GM19193 (cell line): ENCODE results near the gene VRK2.

Experiments used
- POLR2A ChIP-seq: IDR thresholded peaks from 4 replicates; pipeline ENCODE4 v1.6.1; 2011; ENCODE audit not compliant: insufficient read depth, insufficient read length; ENCODE audit errors: extremely low read depth

VRK2 gene

GRCh38 chr2:58046585-58047372, at the start of gene VRK2:
Gene VRK2, plus strand, starts transcription at chr2:58046806. Its CDS starts 2,026 bp downstream, at chr2:58048832.
- TF ChIP-seq POLR2A, result peak; percentile 95

GRCh38 chr2:58006256-58006951, 40.2 kb upstream of the VRK2 start:
- TF ChIP-seq POLR2A, result no peak

GRCh38 chr2:58006952-58007284, 39.7 kb upstream of the VRK2 start:
- no peak for TF ChIP-seq POLR2A

GRCh38 chr2:58010599-58010998, 36.0 kb upstream of the VRK2 start:
- TF ChIP-seq POLR2A, result no peak

- TF ChIP-seq POLR2A, result no peak
These were observed 27.4 kb upstream of the VRK2 start for GRCh38 chr2:58019229-58019628.

- no peak for TF ChIP-seq POLR2A
These were observed 21.3 kb upstream of the VRK2 start for GRCh38 chr2:58025150-58025933.

- no peak for TF ChIP-seq POLR2A
These were observed 19.6 kb upstream of the VRK2 start for GRCh38 chr2:58027029-58027428.

GRCh38 chr2:58030771-58031170, 15.8 kb upstream of the VRK2 start:
- no peak for TF ChIP-seq POLR2A

- TF ChIP-seq POLR2A, result no peak
These were observed 14.4 kb upstream of the VRK2 start for GRCh38 chr2:58032016-58032763.

- TF ChIP-seq POLR2A, result no peak
These were observed 13.9 kb upstream of the VRK2 start for GRCh38 chr2:58032764-58033080.

GRCh38 chr2:58033530-58033929, 13.1 kb upstream of the VRK2 start:
- TF ChIP-seq POLR2A, result no peak

- no peak for TF ChIP-seq POLR2A
These were observed 11.3 kb upstream of the VRK2 start for GRCh38 chr2:58035352-58035751.

GRCh38 chr2:58039170-58039611, 7.4 kb upstream of the VRK2 start:
- no peak for TF ChIP-seq POLR2A

GRCh38 chr2:58042486-58042970, 4.1 kb upstream of the VRK2 start:
- no peak for TF ChIP-seq POLR2A

GRCh38 chr2:58044145-58044544, 2.5 kb upstream of the VRK2 start:
- no peak for TF ChIP-seq POLR2A

- no peak for TF ChIP-seq POLR2A
These were observed 849 bp upstream of the VRK2 start for GRCh38 chr2:58045580-58046334.
